MCF 10A (cell line): ENCODE measurements around the gene BOK. TPM values are rescaled to one million over a fixed set of nuclear protein-coding genes. Genes with fewer than 3 reads are reported as not detected.
A peak's percentile ranks its signal among the peaks of the same experiment; 100 is the strongest.

ENCODE experiments used
- BruUV-seq: library from RNA; stranded (reverse); fragments of 400-500 nt; replicated peaks from 2 replicates; lab custom pipeline; 2021; lab: Mats Ljungman, UMichigan
- CTCF ChIA-PET: fragments of 300-600 bp; sonication (Branson Sonifier 250); formaldehyde crosslinking; extraction: SDS; loops from one replicate; lab custom pipeline; 2021; ENCODE audit warnings: antibody characterized with exemption, inconsistent platforms; lab: Yijun Ruan, JAX
- POLR2A ChIA-PET: fragments of 300-600, 350-650 bp; sonication (Branson Sonifier 250); formaldehyde crosslinking; extraction: SDS; loops from one replicate; lab custom pipeline; 2020; ENCODE audit warnings: antibody characterized with exemption, inconsistent platforms; lab: Yijun Ruan, JAX
- DNase-seq: peaks from one replicate; pipeline ENCODE4 v3.0.0-alpha.2; 2018; ENCODE audit not compliant: unreplicated experiment
- H3K27ac Mint-ChIP-seq: one replicate; pipeline ENCODE4 v1.8.0; 2022; ENCODE audit warnings: mild to moderate bottlenecking, low read depth, mixed read lengths; ENCODE audit not compliant: unreplicated experiment
- H3K27me3 Mint-ChIP-seq: one replicate; pipeline ENCODE4 v1.8.0; 2022; ENCODE audit warnings: mixed read lengths; ENCODE audit not compliant: insufficient read depth, unreplicated experiment
- H3K36me3 Mint-ChIP-seq: one replicate; pipeline ENCODE4 v1.8.0; 2022; ENCODE audit warnings: mild to moderate bottlenecking, moderate library complexity, mixed read lengths; ENCODE audit not compliant: insufficient read depth, unreplicated experiment
- H3K4me1 Mint-ChIP-seq: one replicate; pipeline ENCODE4 v1.8.0; 2022; ENCODE audit warnings: mixed read lengths; ENCODE audit not compliant: insufficient read depth, unreplicated experiment
- H3K4me3 Mint-ChIP-seq: one replicate; pipeline ENCODE4 v1.8.0; 2022; ENCODE audit warnings: mild to moderate bottlenecking, moderate library complexity, mixed read lengths; ENCODE audit not compliant: unreplicated experiment
- H3K9me3 Mint-ChIP-seq: one replicate; pipeline ENCODE4 v1.8.0; 2022; ENCODE audit warnings: mixed read lengths; ENCODE audit not compliant: unreplicated experiment
- intact Hi-C: fragments of 100-400 bp; cut with micrococcal nuclease; formaldehyde crosslinking; loops from 2 replicates; pipeline ENCODE4 v1.14.1; 2022
- total RNA-seq: library from RNA; stranded (reverse); gene quantifications from 2 replicates; pipeline ENCODE4 v1.2.3, GENCODE V29; 2022
- TF ChIP-seq, protein P1 (sequence below): fragments of 200-600 bp; IDR thresholded peaks from one replicate; pipeline ENCODE4 v1.8.0; 2022; ENCODE audit warnings: antibody characterized with exemption, mild to moderate bottlenecking; ENCODE audit not compliant: unreplicated experiment

The BOK gene
- total RNA-seq, 1 experiment from 2014 or later: 18.6 TPM

DNA sequence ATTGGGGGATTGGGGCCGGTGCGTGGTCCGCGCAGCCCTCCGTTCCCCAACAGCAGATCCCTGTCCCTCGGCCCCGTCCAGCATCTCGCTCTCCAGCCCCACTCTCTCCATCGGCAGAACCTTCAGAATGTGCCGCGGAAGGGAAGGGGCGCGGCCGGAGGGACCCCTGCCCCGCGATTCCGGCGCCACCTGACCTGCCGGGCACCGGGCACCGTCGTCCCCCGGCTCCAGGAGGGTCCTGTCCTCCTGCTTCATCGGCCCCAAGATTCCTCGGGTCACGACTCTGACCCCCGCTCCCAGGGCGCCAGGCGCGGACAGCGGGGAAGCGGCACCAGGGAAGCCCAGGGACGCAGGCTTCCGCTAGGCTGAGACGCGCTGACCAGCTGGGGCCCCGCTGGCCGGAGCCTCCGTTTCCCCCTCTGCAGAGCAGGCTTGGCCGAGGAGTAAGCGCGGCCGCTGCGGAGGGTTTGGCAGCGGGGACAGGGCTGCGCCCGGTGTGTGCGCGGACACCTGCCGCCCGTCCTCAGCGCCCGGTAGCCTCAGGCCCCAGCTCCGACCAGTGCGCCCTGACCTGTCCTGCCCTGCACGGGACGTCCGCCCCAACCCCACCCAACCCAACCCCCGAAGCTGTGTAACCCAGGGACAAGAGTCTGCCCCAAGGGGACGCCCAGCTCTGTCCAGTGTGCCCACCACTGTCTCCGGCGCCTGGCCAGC, 16.8 kb upstream of the BOK start:
- Mint-ChIP-seq H3K27ac (no peak overlapping the region), H3K4me3 (no peak overlapping the region), H3K27me3 (no peaks in the 10 kb centered on the region), H3K36me3 (no peaks in the 10 kb centered on the region), H3K9me3 (no peaks in the 10 kb centered on the region), H3K4me1 (no peaks in the 10 kb centered on the region)
- TF ChIP-seq, protein P1, sequence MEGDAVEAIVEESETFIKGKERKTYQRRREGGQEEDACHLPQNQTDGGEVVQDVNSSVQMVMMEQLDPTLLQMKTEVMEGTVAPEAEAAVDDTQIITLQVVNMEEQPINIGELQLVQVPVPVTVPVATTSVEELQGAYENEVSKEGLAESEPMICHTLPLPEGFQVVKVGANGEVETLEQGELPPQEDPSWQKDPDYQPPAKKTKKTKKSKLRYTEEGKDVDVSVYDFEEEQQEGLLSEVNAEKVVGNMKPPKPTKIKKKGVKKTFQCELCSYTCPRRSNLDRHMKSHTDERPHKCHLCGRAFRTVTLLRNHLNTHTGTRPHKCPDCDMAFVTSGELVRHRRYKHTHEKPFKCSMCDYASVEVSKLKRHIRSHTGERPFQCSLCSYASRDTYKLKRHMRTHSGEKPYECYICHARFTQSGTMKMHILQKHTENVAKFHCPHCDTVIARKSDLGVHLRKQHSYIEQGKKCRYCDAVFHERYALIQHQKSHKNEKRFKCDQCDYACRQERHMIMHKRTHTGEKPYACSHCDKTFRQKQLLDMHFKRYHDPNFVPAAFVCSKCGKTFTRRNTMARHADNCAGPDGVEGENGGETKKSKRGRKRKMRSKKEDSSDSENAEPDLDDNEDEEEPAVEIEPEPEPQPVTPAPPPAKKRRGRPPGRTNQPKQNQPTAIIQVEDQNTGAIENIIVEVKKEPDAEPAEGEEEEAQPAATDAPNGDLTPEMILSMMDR: no peak
- no peak for DNase-seq
- ChIA-PET CTCF (interaction anchor here (0.6 kb wide), 1 partner anchor 118 kb away, joined by 3 read pairs; no protein-coding TSS in a partner anchor), POLR2A (no interaction called here)
- intact Hi-C loops: no loop called here
- BruUV-seq: no TSS peak

GRCh38 chr2:241542278-241542605, 16.3 kb upstream of the BOK start:
- Mint-ChIP-seq H3K4me3 (peak overlapping the region; percentile 7), H3K4me1 (no peaks in the 10 kb centered on the region), H3K27ac (no peak overlapping the region), H3K36me3 (no peaks in the 10 kb centered on the region), H3K9me3 (no peaks in the 10 kb centered on the region), H3K27me3 (no peaks in the 10 kb centered on the region)
- CTCF ChIA-PET: interaction anchor here (0.6 kb wide), 1 partner anchor 117 kb away, joined by 3 read pairs; no protein-coding TSS in a partner anchor
- no peak for DNase-seq
- intact Hi-C loops: no loop called here
- POLR2A ChIA-PET: no interaction called here
- no TSS peak for BruUV-seq
- TF ChIP-seq, protein P1: no peak

DNA sequence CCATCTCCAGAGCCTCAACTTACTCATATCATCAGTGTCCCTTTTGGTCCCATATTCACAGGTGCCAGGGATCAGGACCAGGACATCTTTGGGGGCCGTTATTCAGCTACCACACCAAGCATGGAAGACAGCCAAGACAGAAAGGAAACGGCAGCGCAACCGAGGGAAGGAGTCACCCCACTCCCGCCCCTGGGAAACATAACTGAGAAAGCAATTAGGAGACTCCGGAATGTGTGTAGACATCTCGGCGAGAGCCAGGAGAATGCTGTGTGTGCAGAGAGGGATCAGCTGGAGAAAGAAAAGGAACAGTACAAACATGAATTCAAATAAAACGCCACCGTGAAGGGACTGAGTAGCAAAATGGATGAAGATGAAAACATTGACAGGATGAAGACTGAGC, 13.4 kb upstream of the BOK start:
- intact Hi-C loops: no loop called here
- Mint-ChIP-seq H3K27ac (no peak overlapping the region), H3K27me3 (no peaks in the 10 kb centered on the region), H3K4me3 (no peak overlapping the region), H3K9me3 (no peaks in the 10 kb centered on the region), H3K36me3 (no peaks in the 10 kb centered on the region), H3K4me1 (no peaks in the 10 kb centered on the region)
- DNase-seq: peak; percentile 35
- CTCF ChIA-PET: no interaction called here
- BruUV-seq: no TSS peak
- POLR2A ChIA-PET: no interaction called here
- TF ChIP-seq, protein P1: no peak

DNA sequence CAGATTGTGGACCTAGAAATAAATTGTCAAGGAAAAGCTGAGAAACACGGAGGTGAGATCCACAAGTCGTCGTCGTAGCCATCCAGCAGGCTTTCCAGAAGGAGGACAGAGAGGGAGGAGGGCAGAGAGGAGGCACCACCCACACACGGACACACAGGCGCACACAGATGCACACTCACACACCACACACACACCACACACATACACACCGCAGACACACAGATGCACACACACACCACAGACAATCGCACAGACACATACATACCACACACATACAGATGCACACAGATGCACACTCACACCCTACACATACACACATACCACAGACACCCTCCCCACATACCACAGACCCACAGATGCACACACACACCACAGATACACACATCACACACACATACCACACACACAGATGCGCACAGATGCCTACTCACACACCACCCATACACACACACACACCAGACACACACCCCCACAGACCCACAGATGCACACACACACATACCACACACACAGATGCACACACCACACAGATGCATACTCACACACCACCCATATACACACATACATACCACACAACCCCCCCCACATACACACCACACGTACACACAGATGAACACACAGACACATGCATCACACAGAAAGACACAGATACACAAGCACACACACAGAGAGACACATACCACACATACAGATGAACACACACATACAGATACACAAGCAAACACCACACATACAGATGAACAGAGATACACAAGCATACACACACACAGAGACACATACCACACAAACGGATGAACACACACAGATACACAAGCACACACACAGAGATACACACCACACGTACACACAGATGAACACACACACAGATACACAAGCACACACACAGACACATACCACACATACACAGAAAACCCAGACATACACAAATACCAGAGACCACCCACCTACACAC, 12.7 kb upstream of the BOK start:
- ChIA-PET CTCF (no interaction called here), POLR2A (no interaction called here)
- no TSS peak for BruUV-seq
- H3K4me1 Mint-ChIP-seq: no peaks in the 10 kb centered on the region
- H3K36me3 Mint-ChIP-seq: no peaks in the 10 kb centered on the region
- no peak overlapping the region for H3K27ac Mint-ChIP-seq
- no peak for DNase-seq
- TF ChIP-seq, protein P1: no peak
- H3K27me3 Mint-ChIP-seq: no peaks in the 10 kb centered on the region
- intact Hi-C loops: no loop called here
- no peaks in the 10 kb centered on the region for H3K9me3 Mint-ChIP-seq
- no peak overlapping the region for H3K4me3 Mint-ChIP-seq
